ENCODE results near the gene SESN1. TPM values are rescaled to one million over a fixed set of nuclear protein-coding genes. Genes with fewer than 3 reads are reported as not detected.

The SESN1 gene
- total RNA-seq, result 23.7 and 31.9 TPM in 2 replicates

GRCh38 chr6:109094416-109095035 is at the start of gene SESN1:
Gene SESN1 (minus strand): TSS chr6:109094846. CDS start chr6:109094073, 773 bp downstream.

GRCh38 chr6:109095036-109095834 is 589 bp upstream of the SESN1 start, which contains the start of gene CEP57L1:
Gene CEP57L1 (plus strand): TSS chr6:109095507. CDS start chr6:109145222, 49,715 bp downstream.

Other genes with a start within 250 kb of the SESN1 start
- 0.90 and 2.1 TPM in 2 replicates for gene ARMC2, start 246.4 kb downstream of the SESN1 start, total RNA-seq
- 16.8 and 23.0 TPM in 2 replicates for gene CEP57L1, start 661 bp upstream of the SESN1 start, total RNA-seq